SIG-M5 treated with dmso at 0.1 percent for 504 hours (cell line): ENCODE results near the gene MT1H.
"Not testable (repeated sequence)": the region's sequence is repeated elsewhere in the genome, so short reads cannot be mapped to it uniquely, and the experiment has no call there.

Source experiments
- DNase-seq: peaks from one replicate; lab custom pipeline; 2025; ENCODE audit not compliant: unreplicated experiment; lab: John Stamatoyannopoulos, UW

The MT1H gene

GRCh38 chr16:56717532-56717931, 47.9 kb downstream of the MT1H start:
- not testable (repeated sequence) for DNase-seq
